Neural progenitor cell (in vitro differentiated cells): ENCODE results near the gene C1GALT1. TPM values are rescaled to one million over a fixed set of nuclear protein-coding genes. Genes with fewer than 3 reads are reported as not detected.

Experiments
- DNase-seq: peaks from one replicate; pipeline ENCODE4 v3.0.0-alpha.2; 2016; ENCODE audit warnings: low spot score
- H2AFZ ChIP-seq: fragments of 200-600 bp; sonication (generic); replicated peaks from 2 replicates; pipeline ENCODE4 v1.6.1; 2016; ENCODE audit warnings: antibody characterized with exemption
- H3F3A ChIP-seq: fragments of 200-600 bp; sonication (generic); 2 replicates; pipeline ENCODE4 v1.6.1; 2016; ENCODE audit warnings: antibody characterized with exemption, low read depth
- H3K27ac ChIP-seq: fragments of 200-600 bp; sonication (generic); 2 replicates; pipeline ENCODE4 v1.5.1; 2016; ENCODE audit warnings: mild to moderate bottlenecking
- H3K27me3 ChIP-seq: fragments of 200-600 bp; sonication (generic); 2 replicates; pipeline ENCODE4 v1.6.1; 2016; ENCODE audit warnings: mild to moderate bottlenecking, moderate library complexity
- H3K36me3 ChIP-seq: fragments of 200-600 bp; sonication (generic); 2 replicates; pipeline ENCODE4 v1.5.1; 2016
- H3K4me1 ChIP-seq: fragments of 200-600 bp; sonication (generic); 2 replicates; pipeline ENCODE4 v1.6.1; 2016; ENCODE audit warnings: mixed run types
- H3K4me2 ChIP-seq: fragments of 200-600 bp; sonication (generic); 2 replicates; pipeline ENCODE4 v1.6.1; 2016
- H3K4me3 ChIP-seq: fragments of 200-600 bp; sonication (generic); 2 replicates; pipeline ENCODE4 v1.5.1; 2016
- H3K79me2 ChIP-seq: fragments of 200-600 bp; sonication (generic); 2 replicates; pipeline ENCODE4 v1.6.1; 2016; ENCODE audit warnings: low read depth
- H3K9ac ChIP-seq: fragments of 200-600 bp; sonication (generic); 2 replicates; pipeline ENCODE4 v1.6.1; 2016
- H3K9me3 ChIP-seq: fragments of 200-600 bp; sonication (generic); 2 replicates; pipeline ENCODE4 v1.5.1; 2016; ENCODE audit warnings: low read depth
- H4K20me1 ChIP-seq: fragments of 200-600 bp; sonication (generic); 2 replicates; pipeline ENCODE4 v1.6.1; 2016; ENCODE audit warnings: low read depth
- H3K27ac Mint-ChIP-seq: 3 replicates; pipeline ENCODE4 v1.8.0; 2021; ENCODE audit warnings: mixed read lengths
- H3K27me3 Mint-ChIP-seq: 2 replicates; pipeline ENCODE4 v1.8.0; 2022; ENCODE audit warnings: low read depth, mild to moderate bottlenecking, inconsistent platforms, moderate library complexity, mixed read lengths; ENCODE audit not compliant: insufficient read depth
- H3K36me3 Mint-ChIP-seq: 3 replicates; pipeline ENCODE4 v1.8.0; 2021; ENCODE audit warnings: mixed read lengths
- H3K4me1 Mint-ChIP-seq: 3 replicates; pipeline ENCODE4 v1.8.0; 2021; ENCODE audit warnings: mixed read lengths
- H3K4me3 Mint-ChIP-seq: 3 replicates; pipeline ENCODE4 v1.8.0; 2021; ENCODE audit warnings: mild to moderate bottlenecking, moderate library complexity, mixed read lengths
- H3K9me3 Mint-ChIP-seq: 3 replicates; pipeline ENCODE4 v1.8.0; 2020; ENCODE audit warnings: mixed read lengths
- CTCF ChIP-seq: fragments of 200-600 bp; sonication (generic); IDR thresholded peaks from 2 replicates; pipeline ENCODE4 v1.5.1; 2017; ENCODE audit warnings: antibody characterized with exemption, mild to moderate bottlenecking
- EZH2 ChIP-seq: fragments of 200-600 bp; sonication (generic); IDR thresholded peaks from 2 replicates; pipeline ENCODE4 v1.6.1; 2017; ENCODE audit warnings: antibody characterized with exemption, mild to moderate bottlenecking, moderate library complexity
- EZH2phosphoT487 ChIP-seq: fragments of 200-600 bp; sonication (generic); IDR thresholded peaks from 2 replicates; pipeline ENCODE4 v1.6.1; 2017; ENCODE audit warnings: antibody characterized with exemption
- total RNA-seq: library from RNA; depleted of rRNA; stranded (reverse); fragments of >200 nt; gene quantifications from 2 replicates; pipeline ENCODE4 v1.2.3, GENCODE V29; 2015; ENCODE audit warnings: low replicate concordance

C1GALT1 gene
- total RNA-seq, 1 donor from 2014 or later: 59.2 TPM

- DNase-seq: no peak
- H3K4me3 ChIP-seq: no peak overlapping the region
- H3K4me2 ChIP-seq: no peak overlapping the region
- H3K27ac Mint-ChIP-seq: no peak overlapping the region
- H3K9ac ChIP-seq: no peak overlapping the region
- no peak overlapping the region for H2AFZ ChIP-seq
- H3K36me3 Mint-ChIP-seq: peaks cover 37% of the 10 kb centered on the region
- H4K20me1 ChIP-seq: no peaks in the 10 kb centered on the region
- H3K4me3 Mint-ChIP-seq: no peak overlapping the region
- no peaks in the 10 kb centered on the region for H3K4me1 Mint-ChIP-seq
- H3K36me3 ChIP-seq: peaks cover 3% of the 10 kb centered on the region
- H3K79me2 ChIP-seq: peaks cover 52% of the 10 kb centered on the region
- no peaks in the 10 kb centered on the region for H3K27me3 ChIP-seq
- no peaks in the 10 kb centered on the region for H3F3A ChIP-seq
- peaks cover 10% of the 10 kb centered on the region for H3K9me3 Mint-ChIP-seq
- no peaks in the 10 kb centered on the region for H3K9me3 ChIP-seq
- TF ChIP-seq CTCF (no peak), EZH2 (no peak), EZH2phosphoT487 (no peak)
- no peak overlapping the region for H3K27ac ChIP-seq
- H3K27me3 Mint-ChIP-seq: no peaks in the 10 kb centered on the region
- H3K4me1 ChIP-seq: peaks cover under 1% of the 10 kb centered on the region
Observed at GRCh38 chr7:7216279-7216678, 33.9 kb downstream of the C1GALT1 start.

GRCh38 chr7:7219216-7219615 is 36.9 kb downstream of the C1GALT1 start:
- H3K27ac Mint-ChIP-seq: no peak overlapping the region
- H3K36me3 Mint-ChIP-seq: peaks cover 34% of the 10 kb centered on the region
- H3K4me1 Mint-ChIP-seq: no peaks in the 10 kb centered on the region

GRCh38 chr7:7220821-7221220 is 38.5 kb downstream of the C1GALT1 start:
- Histone ChIP-seq H3K27ac (no peak overlapping the region), H3K27me3 (no peaks in the 10 kb centered on the region), H3K4me3 (no peak overlapping the region), H3F3A (no peaks in the 10 kb centered on the region), H3K4me1 (no peaks in the 10 kb centered on the region), H2AFZ (no peak overlapping the region), H3K36me3 (no peaks in the 10 kb centered on the region), H3K9ac (no peak overlapping the region), H3K9me3 (no peaks in the 10 kb centered on the region), H3K4me2 (no peak overlapping the region), H3K79me2 (peaks cover 49% of the 10 kb centered on the region), H4K20me1 (no peaks in the 10 kb centered on the region)
- no peaks in the 10 kb centered on the region for H3K4me1 Mint-ChIP-seq
- no peak overlapping the region for H3K4me3 Mint-ChIP-seq
- H3K36me3 Mint-ChIP-seq: peaks cover 30% of the 10 kb centered on the region
- no peaks in the 10 kb centered on the region for H3K27me3 Mint-ChIP-seq
- TF ChIP-seq EZH2phosphoT487 (no peak), EZH2 (no peak), CTCF (no peak)
- peaks cover 8% of the 10 kb centered on the region for H3K9me3 Mint-ChIP-seq
- no peak overlapping the region for H3K27ac Mint-ChIP-seq
- DNase-seq: no peak

More at GRCh38 chr7:7219216-7219615, 36.9 kb downstream of the C1GALT1 start:
- Mint-ChIP-seq H3K27me3 (no peaks in the 10 kb centered on the region), H3K9me3 (peaks cover 8% of the 10 kb centered on the region), H3K4me3 (no peak overlapping the region)
- Histone ChIP-seq H3K4me3 (no peak overlapping the region), H4K20me1 (no peaks in the 10 kb centered on the region), H3K27me3 (no peaks in the 10 kb centered on the region), H3F3A (no peaks in the 10 kb centered on the region), H3K9ac (no peak overlapping the region), H3K27ac (no peak overlapping the region), H3K9me3 (no peaks in the 10 kb centered on the region), H3K4me1 (no peaks in the 10 kb centered on the region), H2AFZ (no peak overlapping the region), H3K36me3 (no peaks in the 10 kb centered on the region), H3K4me2 (no peak overlapping the region), H3K79me2 (peaks cover 47% of the 10 kb centered on the region)
- TF ChIP-seq CTCF: no peak
- no peak for TF ChIP-seq EZH2
- no peak for TF ChIP-seq EZH2phosphoT487
- DNase-seq: no peak
